IMR-90 (cell line): ENCODE data around the gene PRM3. TPM values are rescaled to one million over a fixed set of nuclear protein-coding genes. Genes with fewer than 3 reads are reported as not detected.

Source experiments
- ATAC-seq: fragments of 200-7000 bp; cut with Tn5 transposase; 2 replicates; pipeline ENCODE4 v1.9.1; 2020; ENCODE audit warnings: low read depth, mild to moderate bottlenecking, moderate library complexity
- BruUV-seq: library from RNA; stranded (reverse); fragments of 400-500 nt; replicated peaks from 2 replicates; lab custom pipeline; 2021; lab: Mats Ljungman, UMichigan
- CTCF ChIA-PET: fragments of 300-600 bp; formaldehyde crosslinking; extraction: SDS; loops from one replicate; lab custom pipeline; 2021; ENCODE audit warnings: antibody characterized with exemption; lab: Yijun Ruan, JAX
- POLR2A ChIA-PET: fragments of 300-600 bp; sonication (Branson Sonifier 250); formaldehyde crosslinking; loops from one replicate; lab custom pipeline; 2022; ENCODE audit warnings: antibody characterized with exemption; ENCODE audit not compliant: unreplicated experiment; lab: Charles Lee
- DNase-seq: peaks from one replicate; pipeline ENCODE4 v3.0.0; 2013
- H2AFZ ChIP-seq: replicated peaks from 2 replicates; pipeline ENCODE3; 2013; ENCODE audit warnings: low read length, mild to moderate bottlenecking; ENCODE audit not compliant: poor library complexity
- H2AK5ac ChIP-seq: 2 replicates; pipeline ENCODE4 v1.6.1; 2013; ENCODE audit warnings: low read depth, low read length, inconsistent platforms
- H2AK9ac ChIP-seq: replicated peaks from 2 replicates; pipeline ENCODE3; 2013; ENCODE audit warnings: mild to moderate bottlenecking, low read depth, low read length, moderate library complexity; ENCODE audit not compliant: poor library complexity
- H2BK120ac ChIP-seq: 2 replicates; pipeline ENCODE4 v1.6.1; 2013; ENCODE audit warnings: low read depth, low read length, inconsistent platforms
- H2BK15ac ChIP-seq: 3 replicates; pipeline ENCODE4 v1.6.1; 2013; ENCODE audit warnings: low read depth, low read length, inconsistent platforms
- H2BK20ac ChIP-seq: 2 replicates; pipeline ENCODE4 v1.6.1; 2013; ENCODE audit warnings: low read depth, mild to moderate bottlenecking, inconsistent platforms, low read length, moderate library complexity
- H2BK5ac ChIP-seq: 2 replicates; pipeline ENCODE4 v1.6.1; 2013; ENCODE audit warnings: mild to moderate bottlenecking, low read depth, low read length, inconsistent platforms; ENCODE audit not compliant: poor library complexity, severe bottlenecking
- H3K14ac ChIP-seq: replicated peaks from 2 replicates; pipeline ENCODE4 v1.6.1; 2013; ENCODE audit warnings: low read depth, low read length, inconsistent platforms
- H3K18ac ChIP-seq: 2 replicates; pipeline ENCODE4 v1.6.1; 2013; ENCODE audit warnings: low read depth, low read length, control low read depth
- H3K23ac ChIP-seq: 2 replicates; pipeline ENCODE4 v1.6.1; 2013; ENCODE audit warnings: low read depth, low read length, inconsistent platforms
- H3K27ac ChIP-seq: 2 replicates; pipeline ENCODE4 v1.5.1; 2013; ENCODE audit warnings: mild to moderate bottlenecking, control low read depth, low read length; ENCODE audit not compliant: insufficient read depth
- H3K27me3 ChIP-seq: 2 replicates; pipeline ENCODE4 v1.6.1; 2013; ENCODE audit warnings: low read length; ENCODE audit not compliant: control insufficient read depth, insufficient read depth
- H3K36me3 ChIP-seq: 2 replicates; pipeline ENCODE4 v1.6.1; 2013; ENCODE audit warnings: low read length, mixed read lengths; ENCODE audit not compliant: control insufficient read depth, insufficient read depth
- H3K4ac ChIP-seq: 2 replicates; pipeline ENCODE4 v1.6.1; 2013; ENCODE audit warnings: low read depth, low read length, inconsistent platforms
- H3K4me1 ChIP-seq: 2 replicates; pipeline ENCODE4 v1.6.1; 2013; ENCODE audit warnings: low read length, mixed read lengths; ENCODE audit not compliant: control insufficient read depth, insufficient read depth
- H3K4me2 ChIP-seq: 2 replicates; pipeline ENCODE4 v1.6.1; 2013; ENCODE audit warnings: low read depth, mild to moderate bottlenecking, control low read depth, low read length, moderate library complexity
- H3K4me3 ChIP-seq: 2 replicates; pipeline ENCODE4 v1.5.1; 2013; ENCODE audit warnings: low read depth, mild to moderate bottlenecking, control low read depth, low read length, moderate library complexity; ENCODE audit not compliant: insufficient read depth
- H3K56ac ChIP-seq: 2 replicates; pipeline ENCODE4 v1.6.1; 2013; ENCODE audit warnings: low read length, inconsistent platforms; ENCODE audit not compliant: insufficient read depth; ENCODE audit errors: extremely low read depth
- H3K79me1 ChIP-seq, 2 experiments: 2 replicates each; pipeline ENCODE4 v1.6.1; 2013; ENCODE audit warnings: low read length in 2 of 2, inconsistent platforms in 1 of 2, low read depth in 1 of 2
- H3K9ac ChIP-seq: 2 replicates; pipeline ENCODE4 v1.6.1; 2013; ENCODE audit warnings: low read depth, low read length, control low read depth
- H3K9me1 ChIP-seq: 2 replicates; pipeline ENCODE4 v1.6.1; 2013; ENCODE audit warnings: low read length, inconsistent platforms; ENCODE audit not compliant: insufficient read depth
- H3K9me3 ChIP-seq: 2 replicates; pipeline ENCODE4 v1.6.1; 2013; ENCODE audit warnings: low read length; ENCODE audit not compliant: control insufficient read depth, insufficient read depth
- H4K20me1 ChIP-seq: 2 replicates; pipeline ENCODE4 v1.6.1; 2013; ENCODE audit warnings: low read length, inconsistent platforms; ENCODE audit not compliant: insufficient read depth
- H4K5ac ChIP-seq: 2 replicates; pipeline ENCODE4 v1.6.1; 2013; ENCODE audit warnings: mild to moderate bottlenecking, low read depth, low read length, control low read depth
- H4K8ac ChIP-seq, 2 experiments: 2 replicates each; pipeline ENCODE4 v1.6.1; 2013; ENCODE audit warnings: low read depth in 2 of 2, low read length in 2 of 2, control low read depth in 1 of 2, inconsistent platforms in 1 of 2
- H4K91ac ChIP-seq: 2 replicates; pipeline ENCODE4 v1.6.1; 2013; ENCODE audit warnings: low read depth, low read length, inconsistent platforms; ENCODE audit not compliant: insufficient read depth
- CHD1 ChIP-seq: IDR thresholded peaks from 2 replicates; pipeline ENCODE4 v1.6.1; 2012; ENCODE audit warnings: low read depth, low read length, improper control_type of control experiment
- CTCF ChIP-seq: conservative IDR thresholded peaks from 2 replicates; pipeline ENCODE4 v1.5.1; 2012; ENCODE audit warnings: mild to moderate bottlenecking, low read depth, low read length, improper control_type of control experiment
- FOS ChIP-seq: fragments of 150-350 bp; IDR thresholded peaks from 2 replicates; pipeline ENCODE4 v1.6.1; 2016; ENCODE audit warnings: low read depth, low read length
- MAFK ChIP-seq: IDR thresholded peaks from 2 replicates; pipeline ENCODE4 v1.6.1; 2012; ENCODE audit warnings: low read depth, low read length, improper control_type of control experiment
- POLR2A ChIP-seq: IDR thresholded peaks from 2 replicates; pipeline ENCODE4 v1.6.1; 2012; ENCODE audit warnings: mild to moderate bottlenecking, low read depth, low read length
- SMC3 ChIP-seq: fragments of 150-350 bp; IDR thresholded peaks from 2 replicates; pipeline ENCODE4 v1.6.1; 2016; ENCODE audit warnings: low read depth, mild to moderate bottlenecking, antibody characterized with exemption, low read length, moderate library complexity
- WGBS, 2 experiments: methylation state at CpG; one replicate each; pipeline versions ENCODE4 v1.1.5 to v1.1.7; 2013; ENCODE audit warnings: missing lambda C conversion rate in 2 of 2; ENCODE audit not compliant: insufficient read length in 1 of 2; ENCODE audit errors: extremely low coverage in 2 of 2; 5-methylcytosine and 5-hydroxymethylcytosine counted together
- dilution Hi-C: fragments of 300-500 bp; cut with HindIII; formaldehyde crosslinking; loops from one replicate; pipeline ENCODE4 v1.14.3; 2018; ENCODE audit warnings: low sequenced_read_pairs; ENCODE audit not compliant: unreplicated experiment
- in situ Hi-C: fragments of 300-500 bp; cut with MboI; formaldehyde crosslinking; loops from 3 replicates; pipeline ENCODE4 v1.14.3; 2019; ENCODE audit warnings: low sequenced_read_pairs, inconsistent platforms, mixed read lengths
- intact Hi-C: fragments of 100-400 bp; cut with micrococcal nuclease; formaldehyde crosslinking; loops from 2 replicates; pipeline ENCODE4 v1.10.0; 2022
- polyA plus RNA-seq, 3 experiments: library from polyadenylated mRNA; depleted of rRNA; stranded (reverse); fragments of >200 nt; gene quantifications; 2 replicates each; pipeline ENCODE4 v1.2.3, GENCODE V29; 2012; ENCODE audit warnings: low replicate concordance in 1 of 3
- total RNA-seq: library from RNA; depleted of rRNA; stranded (reverse); fragments of >200 nt; gene quantifications from 2 replicates; pipeline ENCODE4 v1.2.3, GENCODE V29; 2012

Gene PRM3
- total and polyA plus RNA-seq, 2 of the 4 experiments (the other 2 are of a cell fraction): not detected

- Histone ChIP-seq H2AK5ac (peak overlapping the region; percentile 39; the same call in 1 of the 2 replicates), H3K79me1 (no peaks in the 10 kb centered on the region), H2BK120ac (no peak overlapping the region), H3K27me3 (no peaks in the 10 kb centered on the region; the same call in 1 of the 2 replicates), H3K9ac (no peak overlapping the region), H3K27ac (no peak overlapping the region), H3K23ac (no peak overlapping the region), H4K8ac (no peak overlapping the region), H4K20me1 (no peaks in the 10 kb centered on the region), H3K18ac (no peak overlapping the region; the same call in 1 of the 2 replicates), H4K91ac (no peak overlapping the region), H3K4me1 (0 out of 2 replicates have a peak, but pooled peaks cover 2% of the 10 kb centered on the region), H3K14ac (peak overlapping the region; percentile 51; the same call in 1 of the 2 replicates), H3K36me3 (no peaks in the 10 kb centered on the region), H3K4me3 (no peak overlapping the region), H3K9me1 (no peaks in the 10 kb centered on the region), H2AFZ (peak overlapping the region; percentile 81), H4K5ac (0 out of 2 replicates have a peak overlapping the region, but pooled peaks have one; percentile 4), H2BK5ac (no peak overlapping the region), H3K4ac (no peak overlapping the region; the same call in 1 of the 2 replicates), H2BK15ac (no peak overlapping the region), H2BK20ac (no peak overlapping the region), H3K9me3 (no peaks in the 10 kb centered on the region), H3K4me2 (0 out of 2 replicates have a peak overlapping the region, but pooled peaks have one; percentile 36), H3K56ac (no peak overlapping the region), H2AK9ac (peak overlapping the region; percentile 26)
- dilution Hi-C loops (no loop called here), in situ Hi-C loops (no loop called here), intact Hi-C loops (no loop called here)
- no TSS peak for BruUV-seq
- TF ChIP-seq SMC3 (no peak), CHD1 (no peak), POLR2A (no peak), MAFK (no peak), FOS (no peak), CTCF (no peak)
- CTCF ChIA-PET: no interaction called here
- 68% methylated on average over 8 of the region's 21 CpGs; no CpG with 5 or more reads in 1 of the 2 experiments for WGBS, 2 experiments
- no peak; the same call in 1 of the 2 replicates for ATAC-seq
- POLR2A ChIA-PET: no interaction called here
- DNase-seq: peak; percentile 28
These were observed 48.3 kb downstream of the PRM3 start for GRCh38 chr16:11224894-11225676.
